NCI-H2171 (cell line): ENCODE data around the gene FAM161A.

Experiments used
- DNase-seq: peaks from one replicate; lab custom pipeline; 2025; lab: John Stamatoyannopoulos, UW

FAM161A gene

DNA sequence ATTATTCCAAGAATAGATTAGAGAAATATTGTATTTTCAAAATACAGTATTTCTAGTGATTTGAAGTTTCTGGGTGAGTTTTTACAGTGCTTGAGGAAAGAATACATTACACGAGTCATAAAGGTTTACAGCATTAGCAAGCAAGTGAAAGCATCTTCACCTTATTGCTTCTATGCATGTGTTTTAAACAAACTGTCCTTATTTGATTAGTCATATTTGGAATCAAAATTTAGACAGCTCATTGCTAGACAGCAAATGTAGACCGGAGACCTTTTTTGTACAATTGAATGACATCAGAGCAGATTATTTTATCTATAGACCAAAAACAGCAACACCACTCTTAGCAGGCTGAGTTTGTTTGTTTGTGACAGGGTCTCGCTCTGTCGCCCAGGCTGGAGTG lies 69.2 kb downstream of the FAM161A start:
- DNase-seq, result no peak

DNA sequence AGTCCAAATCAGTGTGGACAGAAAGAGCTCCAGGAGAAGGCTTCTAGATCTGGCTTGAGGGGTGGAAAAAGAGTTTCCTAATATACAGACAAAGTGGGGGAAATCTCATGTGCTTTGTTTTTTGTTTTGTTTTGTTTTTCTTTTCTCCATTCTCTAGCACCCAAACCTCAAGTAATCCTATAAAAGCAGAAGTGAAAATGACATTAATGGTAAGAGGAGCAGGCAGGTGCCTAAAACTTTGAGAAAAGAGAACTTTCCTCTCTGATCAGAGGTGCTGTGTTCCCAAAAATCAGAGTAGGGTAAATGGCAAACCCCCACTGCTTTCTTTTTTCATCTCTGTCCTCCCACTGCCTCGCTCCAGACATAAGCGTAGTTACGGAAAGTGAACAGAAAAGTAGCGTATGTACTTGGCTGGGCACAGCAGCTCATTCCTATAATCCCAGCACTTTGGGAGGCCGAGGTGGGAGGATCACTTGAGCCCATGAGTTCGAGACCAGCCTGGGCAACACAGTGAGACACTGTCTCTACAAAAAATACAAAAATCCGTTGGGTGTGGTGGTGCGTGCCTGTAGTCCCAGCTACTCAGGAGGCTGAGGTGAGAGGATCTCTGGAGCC lies 77.8 kb downstream of the FAM161A start:
- DNase-seq, result no peak
